Raji (cell line): ENCODE results near the gene FOXA3.

Source experiments
- POLR2A ChIP-seq: IDR thresholded peaks from 2 replicates; pipeline ENCODE4 v1.6.1; 2011; ENCODE audit warnings: low read depth, low read length, control low read depth; ENCODE audit not compliant: insufficient read depth

The FOXA3 gene

DNA sequence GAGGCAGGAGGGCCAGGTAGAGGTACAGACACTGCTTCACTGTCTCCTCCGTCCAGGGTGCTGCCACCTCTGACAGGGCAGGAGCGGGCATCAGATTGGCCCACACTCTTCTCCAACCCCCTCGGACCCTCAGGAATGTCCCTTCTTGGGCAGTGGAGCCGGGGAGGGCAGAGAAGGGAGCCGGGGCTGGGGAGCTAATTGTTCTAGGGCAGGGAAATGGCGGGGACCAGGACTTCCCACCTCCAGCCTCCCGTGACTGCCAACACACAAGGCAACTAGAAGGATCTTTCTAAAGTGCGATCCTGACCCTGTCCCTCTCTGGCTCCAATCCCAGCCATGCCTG lies 38.9 kb upstream of the FOXA3 start:
- TF ChIP-seq POLR2A = no peak

DNA sequence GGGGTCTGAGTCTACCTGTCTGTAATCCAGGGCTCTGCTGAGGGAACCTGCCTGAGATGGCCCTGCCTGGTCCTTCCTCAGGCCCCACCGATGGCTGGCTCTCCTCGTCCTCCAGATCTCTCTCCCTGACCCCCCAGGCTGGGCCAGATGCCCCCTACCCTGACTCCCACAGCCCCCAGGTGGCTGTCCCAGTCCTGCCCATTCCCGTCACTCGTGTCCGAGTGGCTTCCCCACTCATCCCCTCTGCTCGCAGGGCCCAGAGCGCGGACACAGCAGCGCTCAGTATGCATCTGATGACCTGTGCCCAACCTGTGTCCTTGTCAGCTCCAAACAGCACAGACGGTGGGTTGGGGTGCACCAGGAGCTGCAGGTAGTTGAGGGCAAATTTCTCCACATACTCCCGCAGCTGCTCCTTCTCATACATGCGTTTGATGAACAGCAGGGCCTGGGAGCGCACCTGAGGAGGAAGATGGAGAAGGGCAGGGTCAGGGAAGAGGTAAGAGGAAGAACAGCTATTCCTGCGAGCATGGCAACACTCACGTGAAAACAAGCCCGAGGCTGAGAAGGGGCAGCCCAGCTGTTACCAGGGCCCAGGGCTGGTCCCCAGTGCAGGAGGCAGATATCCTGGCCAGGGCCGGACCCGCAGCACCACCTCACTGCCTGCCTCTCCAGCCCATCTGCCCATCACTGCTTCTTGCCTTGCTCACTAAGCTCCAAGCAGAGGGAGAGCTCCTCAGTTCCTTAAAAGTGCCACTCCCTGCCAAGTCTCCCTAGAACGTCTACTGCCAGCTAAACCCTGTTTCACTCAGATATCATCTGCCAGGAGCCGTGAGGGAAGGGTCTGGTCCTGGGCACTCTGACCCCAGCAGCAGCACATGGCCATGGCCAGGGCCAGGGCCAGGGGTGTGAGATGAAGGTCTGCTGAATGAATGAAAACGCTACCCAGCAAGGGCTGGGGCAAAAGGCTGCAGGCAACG lies 37.9 kb upstream of the FOXA3 start:
- no peak for TF ChIP-seq POLR2A

DNA sequence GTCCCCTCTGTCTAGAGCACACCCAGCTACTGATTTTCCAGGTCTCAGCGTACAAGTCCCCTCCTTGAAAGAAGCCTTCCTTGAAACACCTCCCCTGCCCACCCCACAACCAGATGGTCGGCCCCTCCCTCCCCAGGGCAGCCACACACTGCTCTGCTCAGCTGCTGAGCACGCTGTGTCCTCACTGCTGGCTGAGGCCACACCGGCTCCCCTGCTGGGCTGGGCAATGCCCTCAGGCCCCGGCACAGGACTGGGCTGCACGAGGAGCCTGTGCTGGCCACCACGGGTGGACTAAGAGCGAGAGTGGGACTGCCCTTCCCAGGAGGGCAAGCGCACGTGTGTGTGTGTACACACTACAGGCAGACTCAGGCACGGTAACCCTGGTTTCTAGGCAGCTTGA lies 37.2 kb upstream of the FOXA3 start:
- no peak for TF ChIP-seq POLR2A

DNA sequence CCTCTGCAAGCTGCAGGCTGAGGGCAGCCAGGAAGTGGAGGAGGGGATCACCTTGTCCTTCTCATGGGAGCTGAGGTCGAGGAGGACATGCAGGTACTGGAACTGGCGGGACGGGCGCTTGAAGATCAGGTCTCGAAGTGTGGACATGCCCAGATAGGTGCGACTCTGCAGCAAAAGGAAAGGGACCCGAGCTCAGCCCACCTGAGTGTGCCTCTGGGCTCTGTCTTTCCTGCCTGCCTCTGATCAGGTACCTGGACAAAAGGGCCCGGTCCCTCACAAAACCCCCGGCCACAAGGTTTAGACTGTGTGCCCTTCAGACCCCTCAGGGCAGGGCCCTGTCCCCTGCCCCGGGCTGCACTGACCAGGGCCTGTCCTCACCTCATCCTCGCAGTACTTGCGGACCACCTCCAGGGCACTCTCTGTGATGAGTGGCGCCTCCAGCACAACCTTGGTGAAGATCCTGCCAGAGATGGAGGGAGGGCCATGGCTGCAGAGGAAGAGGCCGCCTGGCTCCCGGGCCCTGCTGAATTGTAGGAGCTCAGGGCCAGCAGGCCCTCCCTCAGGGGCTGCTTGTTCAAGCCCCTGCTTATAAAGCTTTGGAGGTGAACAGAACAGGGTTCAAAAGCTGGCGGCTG lies 36.5 kb upstream of the FOXA3 start:
- TF ChIP-seq POLR2A = no peak

DNA sequence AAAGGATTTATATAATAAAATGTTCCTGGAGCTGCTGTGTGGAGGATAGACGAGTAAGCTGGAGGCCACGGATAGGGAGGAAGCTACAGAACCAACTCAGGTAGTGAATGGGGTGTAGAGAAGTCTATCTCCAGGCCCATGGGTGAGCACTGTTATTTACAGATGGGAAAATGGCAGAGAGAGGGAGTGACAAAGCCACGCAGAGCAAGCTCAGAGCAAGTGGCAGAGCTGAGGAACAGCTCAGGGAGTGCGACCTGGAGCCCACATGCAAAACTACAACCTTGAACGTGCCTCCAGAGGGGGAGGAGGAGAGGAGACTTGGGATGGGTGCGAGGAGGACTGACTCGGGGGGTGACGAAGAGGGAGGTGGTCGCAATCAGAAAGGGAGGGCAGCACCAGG lies 35.6 kb upstream of the FOXA3 start:
- TF ChIP-seq POLR2A = no peak

DNA sequence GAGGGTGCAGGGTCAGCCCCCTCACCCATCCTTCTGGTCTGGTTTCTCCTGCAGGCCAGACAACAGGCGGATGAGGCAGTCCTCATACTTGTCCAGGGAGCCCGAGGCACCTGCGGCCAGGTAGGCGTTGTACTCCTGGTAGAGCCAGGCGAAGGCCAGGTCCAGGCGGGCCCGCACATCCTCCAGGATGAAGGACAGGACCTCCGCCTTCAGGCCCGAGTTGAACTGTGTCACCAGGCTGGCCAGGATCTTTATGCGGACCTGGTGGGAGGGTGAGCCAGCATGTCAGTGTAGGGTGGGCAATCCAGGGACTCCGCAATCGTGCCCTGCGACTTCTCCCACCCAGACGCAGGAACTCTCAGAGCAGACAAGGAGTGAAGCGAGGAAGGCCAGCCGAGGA lies 35.2 kb upstream of the FOXA3 start:
- no peak for TF ChIP-seq POLR2A

DNA sequence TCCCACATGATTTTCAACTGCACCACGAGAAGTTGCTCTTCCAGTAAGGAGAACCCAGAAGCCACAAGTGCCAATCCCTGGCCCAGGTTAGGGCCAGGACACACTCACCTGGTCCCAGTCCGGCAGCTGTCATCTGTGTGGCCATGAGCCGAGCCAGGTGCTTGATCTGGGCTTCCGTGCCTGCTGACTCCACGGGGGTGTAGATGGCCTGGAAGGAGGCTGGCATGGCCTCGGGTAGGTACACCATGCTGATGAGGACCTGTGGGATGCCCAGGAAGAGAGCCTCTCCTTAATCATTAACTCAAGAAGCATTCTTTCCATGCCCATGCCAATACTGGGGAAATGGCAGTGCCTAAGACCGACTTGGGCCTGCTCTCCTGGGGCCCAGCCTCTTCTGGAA lies 29.2 kb upstream of the FOXA3 start:
- no peak for TF ChIP-seq POLR2A

DNA sequence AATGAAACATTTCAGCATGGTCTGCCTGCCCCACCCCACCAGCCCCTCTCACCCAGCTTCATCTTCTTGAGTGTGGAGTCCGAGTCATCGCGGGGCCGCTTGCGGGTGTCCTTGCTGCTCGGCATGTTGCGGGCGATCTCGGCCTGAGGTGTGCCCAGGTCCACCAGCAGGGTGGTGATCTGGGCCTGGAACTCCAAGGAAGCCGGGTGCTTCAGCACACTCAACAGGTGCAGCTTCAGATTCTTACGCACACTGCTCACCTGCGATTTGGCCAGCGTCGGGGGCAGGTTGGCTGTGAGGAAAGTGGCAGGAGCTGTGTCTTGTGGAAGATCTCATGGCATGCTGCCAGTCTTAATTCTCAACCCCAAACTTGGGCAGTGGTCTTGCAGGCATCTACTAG lies 21.9 kb upstream of the FOXA3 start:
- TF ChIP-seq POLR2A = no peak

DNA sequence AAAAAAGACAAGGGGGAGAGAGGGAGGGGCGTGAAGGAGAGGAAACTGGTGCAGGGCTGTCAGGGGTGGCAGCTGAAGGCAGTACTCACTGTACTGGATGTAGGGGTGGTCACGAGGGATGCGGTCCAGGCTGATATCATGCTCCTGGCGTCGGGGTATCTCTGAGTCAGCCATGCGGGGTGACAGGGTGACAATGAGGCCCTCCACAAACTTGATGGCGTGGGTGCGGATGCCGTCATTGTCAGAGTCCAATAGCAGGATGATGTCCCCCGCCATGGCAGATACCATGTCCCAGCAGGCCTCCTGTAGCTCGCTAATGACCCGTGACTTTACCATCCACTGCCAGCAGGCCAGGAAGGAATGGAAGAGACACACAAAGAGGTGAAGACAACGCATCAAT lies 16.5 kb upstream of the FOXA3 start:
- no peak for TF ChIP-seq POLR2A

DNA sequence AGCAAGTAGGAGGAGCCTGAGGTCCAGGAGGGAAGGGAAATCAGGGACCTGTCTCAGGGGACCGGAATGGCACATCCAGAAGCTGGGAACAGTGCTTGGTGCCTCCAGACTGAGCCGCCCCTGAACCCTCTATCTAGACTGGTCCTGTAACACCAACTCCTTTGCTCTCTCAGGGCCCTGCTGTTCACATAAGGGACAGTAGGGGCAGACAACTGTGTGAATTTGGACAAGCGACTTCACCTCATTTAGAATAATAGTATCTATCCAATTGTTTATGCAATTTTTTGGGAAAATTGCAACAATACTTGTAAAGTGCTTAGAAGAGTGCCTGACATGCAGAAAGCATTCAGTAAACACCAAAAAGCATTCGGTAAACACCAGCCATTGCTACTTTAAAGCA lies 15.2 kb upstream of the FOXA3 start:
- no peak for TF ChIP-seq POLR2A

DNA sequence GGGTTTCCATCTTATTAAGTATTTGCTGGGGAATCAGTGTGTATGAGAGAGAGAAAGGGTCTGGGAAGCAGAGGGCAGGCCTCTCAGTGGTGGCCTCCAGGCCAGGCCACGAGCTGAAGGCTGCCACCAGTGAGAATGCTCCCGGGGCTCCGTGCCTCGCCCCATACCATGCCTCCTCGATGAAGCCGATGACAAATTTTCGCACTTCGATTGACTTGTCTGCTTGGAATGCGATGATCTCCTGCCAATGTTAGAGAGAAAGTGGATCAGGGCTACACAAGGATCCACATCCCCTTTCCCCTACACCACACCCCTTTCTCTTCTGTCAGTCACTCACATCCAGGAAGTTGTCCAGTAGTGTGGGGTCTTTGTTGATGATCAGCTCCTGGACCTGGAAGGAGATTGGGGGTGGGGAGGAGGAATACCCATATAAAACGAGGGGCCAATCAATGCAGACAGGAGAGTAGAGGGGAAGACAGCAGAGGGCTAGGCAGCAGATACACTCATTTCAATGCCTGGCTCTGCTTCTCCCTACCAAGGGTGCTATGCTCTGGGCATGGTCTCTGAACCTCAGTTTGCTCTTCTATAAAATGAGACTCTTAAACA lies 11.9 kb upstream of the FOXA3 start:
- no peak for TF ChIP-seq POLR2A

DNA sequence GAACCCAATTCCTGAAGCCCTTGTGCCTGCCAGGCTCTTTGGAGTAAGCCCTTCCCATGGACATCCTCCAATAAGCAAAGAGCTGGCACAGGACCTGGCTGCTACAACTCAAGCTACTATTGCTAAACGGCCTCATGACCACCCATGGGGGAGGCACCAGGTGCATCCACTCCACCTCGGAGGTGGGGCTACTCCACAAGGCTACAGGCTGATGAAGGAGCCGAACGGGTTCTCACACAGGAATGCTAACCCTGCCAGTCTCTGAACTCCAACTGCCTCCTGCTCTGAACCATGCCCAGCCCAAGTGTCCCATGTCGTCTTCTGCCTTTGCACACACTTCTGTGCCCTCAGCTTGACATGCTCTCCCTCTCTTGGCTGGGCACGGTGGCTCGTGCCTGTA lies 11.1 kb upstream of the FOXA3 start:
- TF ChIP-seq POLR2A = no peak

DNA sequence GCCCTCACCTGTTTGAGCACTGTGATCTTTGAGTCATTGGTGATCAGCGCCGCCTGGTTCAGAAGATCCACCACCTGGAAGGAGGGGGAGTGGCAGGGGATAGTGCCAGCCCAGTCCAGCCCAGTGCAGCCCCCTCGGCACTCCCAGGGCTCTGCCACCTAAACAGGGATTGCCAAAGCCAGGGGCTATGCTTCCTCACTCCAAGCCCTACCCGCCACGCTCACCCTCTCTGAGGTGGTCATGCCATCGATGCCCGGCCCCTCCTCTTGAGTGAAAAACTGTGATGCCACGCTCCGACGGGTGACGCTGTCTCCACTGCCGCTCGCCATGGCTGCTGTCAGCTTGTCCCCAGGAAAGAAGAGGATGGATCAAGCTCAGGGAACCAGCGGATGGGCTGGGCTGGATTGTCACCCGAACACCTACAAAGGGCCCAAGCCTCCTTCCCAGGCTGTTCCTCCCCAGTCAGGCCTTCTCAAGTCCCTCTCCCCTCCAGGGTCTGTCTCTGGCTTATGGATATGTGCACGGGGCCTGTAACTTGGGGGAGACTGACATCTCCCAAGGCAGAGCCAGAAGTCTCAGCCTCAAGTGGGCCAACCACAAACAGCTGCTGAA lies 9.9 kb upstream of the FOXA3 start:
- no peak for TF ChIP-seq POLR2A

DNA sequence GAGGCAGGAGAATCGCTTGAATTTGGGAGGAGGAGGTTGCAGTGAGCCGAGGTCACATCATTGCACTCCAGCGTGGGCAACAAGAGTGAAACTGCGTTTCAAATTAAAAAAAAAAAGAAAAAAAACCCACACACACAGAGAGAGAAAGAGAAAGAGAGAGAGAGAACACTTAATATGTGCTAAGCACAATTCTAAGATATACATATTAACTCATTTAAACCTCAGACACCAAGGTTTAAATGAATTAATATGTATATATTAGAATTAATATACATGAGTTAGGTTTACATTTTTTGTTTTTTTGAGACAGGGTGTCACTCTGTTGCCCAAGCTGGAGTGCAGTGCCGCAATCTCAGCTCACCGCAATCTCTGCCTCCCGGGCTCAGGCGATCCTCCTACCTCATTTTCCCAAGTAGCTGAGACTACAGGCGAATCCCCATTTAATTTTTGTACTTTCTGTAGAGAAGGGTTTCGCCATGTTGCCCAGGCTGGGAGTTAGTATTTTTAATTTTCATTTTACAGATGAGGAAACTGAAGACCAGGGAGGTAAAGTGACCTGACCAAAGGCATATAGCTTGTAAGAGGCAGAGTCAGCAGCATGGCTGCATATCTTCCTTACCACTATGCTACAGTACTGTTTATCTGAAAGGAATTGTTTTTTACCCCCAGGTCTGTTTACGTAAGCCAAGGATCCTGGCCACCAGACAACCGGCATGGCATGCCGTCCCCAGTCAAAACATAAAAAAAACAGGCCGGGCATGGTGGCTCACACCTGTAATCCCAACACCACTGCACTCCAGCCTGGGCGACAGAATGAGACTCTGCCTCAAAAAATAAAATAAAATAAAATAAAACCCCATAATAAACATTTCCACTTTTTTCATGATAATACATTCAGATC lies 3.5 kb upstream of the FOXA3 start:
- no peak for TF ChIP-seq POLR2A

DNA sequence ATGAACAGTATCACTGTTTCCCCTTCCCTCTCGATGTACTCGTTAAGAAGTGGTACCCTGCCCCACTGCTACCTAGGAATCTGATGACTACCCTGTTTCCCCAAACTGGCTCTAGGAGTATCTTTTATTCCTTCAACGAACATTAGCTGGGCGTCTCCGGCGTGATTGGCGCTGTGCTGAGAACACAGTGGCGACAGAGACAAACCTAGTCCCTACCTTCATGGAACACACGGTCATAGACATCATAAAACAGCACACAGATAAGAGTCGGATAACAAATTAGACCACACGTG lies 1.9 kb upstream of the FOXA3 start:
- TF ChIP-seq POLR2A = no peak
